Peyer's patch (tissue), 4 donors: ENCODE measurements around the gene PRKCI.
"Not testable (repeated sequence)": the region's sequence is repeated elsewhere in the genome, so short reads cannot be mapped to it uniquely, and the experiment has no call there.

Experiments used
- CTCF ChIP-seq, 6 experiments: fragments of 450-650 bp in 4 of 6; fragments of 200-600 bp in 2 of 6; sonication (generic) in 1 of 6; IDR thresholded peaks; one replicate each; pipeline ENCODE4 v1.5.1; 2017 to 2019; ENCODE audit warnings: antibody characterized with exemption in 6 of 6, mild to moderate bottlenecking in 3 of 6, moderate library complexity in 1 of 6
- POLR2A ChIP-seq, 2 donors: fragments of 450-650 bp; IDR thresholded peaks; one replicate each; pipeline ENCODE4 v1.5.1; 2017; ENCODE audit warnings: antibody characterized with exemption in 2 of 2, mild to moderate bottlenecking in 2 of 2, moderate library complexity in 2 of 2

GRCh38 chr3:170343859-170344258 is 121.6 kb downstream of the PRKCI start:
- TF ChIP-seq CTCF, POLR2A (IDR thresholded peaks at IDR 0.05): not testable (repeated sequence)
